Measurements from ENCODE around the gene VPS13D. TPM values are rescaled to one million over a fixed set of nuclear protein-coding genes. Genes with fewer than 3 reads are reported as not detected.
"Not testable (repeated sequence)": the region's sequence is repeated elsewhere in the genome, so short reads cannot be mapped to it uniquely, and the experiment has no call there.

The VPS13D gene
- total RNA-seq, 2 donors from 2014 or later: 48.1 to 65.2 TPM

GRCh38 chr1:12454406-12455391, 224.9 kb downstream of the VPS13D start:
- Histone ChIP-seq H3K36me3 (no peaks in the 10 kb centered on the region), H3K27me3 (no peaks in the 10 kb centered on the region), H3K9me3 (no peaks in the 10 kb centered on the region), H3K27ac (peak overlapping the region; percentile 49 to 61), H3K4me3 (no peak overlapping the region), H3K4me1 (peaks cover 0 to 91% of the 10 kb centered on the region in 2 donors)
- TF ChIP-seq CTCF (IDR thresholded peaks at IDR 0.05): no peak
- no peak for DNase-seq (ENCODE audit: low spot score)

- not testable (repeated sequence) for H3K9me3 ChIP-seq; H3K27ac ChIP-seq; DNase-seq (ENCODE audit: low spot score); H3K36me3 ChIP-seq; H3K4me3 ChIP-seq; H3K27me3 ChIP-seq
- H3K4me1 ChIP-seq: peaks cover 0 to 87% of the 10 kb centered on the region in 2 donors
These were observed 226.3 kb downstream of the VPS13D start for GRCh38 chr1:12456081-12456480.

- H3K27me3 ChIP-seq: no peaks in the 10 kb centered on the region
- peaks cover 0 to 87% of the 10 kb centered on the region in 2 donors for H3K4me1 ChIP-seq
- peak overlapping the region in 1 of 2 donors; percentile 44 for H3K27ac ChIP-seq
- DNase-seq (ENCODE audit: low spot score): no peak
- no peaks in the 10 kb centered on the region for H3K9me3 ChIP-seq
- no peak for TF ChIP-seq CTCF (IDR thresholded peaks at IDR 0.05)
- H3K4me3 ChIP-seq: no peak overlapping the region
- H3K36me3 ChIP-seq: no peaks in the 10 kb centered on the region
These were observed 227.1 kb downstream of the VPS13D start for GRCh38 chr1:12456979-12457378.

- peak overlapping the region; percentile 63 to 65 for H3K27ac ChIP-seq
- H3K36me3 ChIP-seq: no peaks in the 10 kb centered on the region
- H3K27me3 ChIP-seq: no peaks in the 10 kb centered on the region
- TF ChIP-seq CTCF (IDR thresholded peaks at IDR 0.05): no peak
- DNase-seq (ENCODE audit: low spot score): no peak
- H3K4me3 ChIP-seq: no peak overlapping the region
- no peaks in the 10 kb centered on the region for H3K9me3 ChIP-seq
- peaks cover 0 to 87% of the 10 kb centered on the region in 2 donors for H3K4me1 ChIP-seq
These were observed 227.9 kb downstream of the VPS13D start for GRCh38 chr1:12457771-12458170.

GRCh38 chr1:12458571-12458970, 228.7 kb downstream of the VPS13D start:
- Histone ChIP-seq H3K9me3 (no peaks in the 10 kb centered on the region), H3K4me1 (peaks cover 0 to 87% of the 10 kb centered on the region in 2 donors), H3K4me3 (no peak overlapping the region), H3K27me3 (no peaks in the 10 kb centered on the region), H3K27ac (peak overlapping the region; percentile 63 to 65), H3K36me3 (peaks cover 7% of the 10 kb centered on the region)
- no peak for DNase-seq (ENCODE audit: low spot score)
- no peak for TF ChIP-seq CTCF (IDR thresholded peaks at IDR 0.05)

GRCh38 chr1:12460121-12460520, 230.3 kb downstream of the VPS13D start:
- TF ChIP-seq CTCF (IDR thresholded peaks at IDR 0.05): no peak
- peaks cover 8% of the 10 kb centered on the region for H3K36me3 ChIP-seq
- H3K27ac ChIP-seq: peak overlapping the region; percentile 69 to 78
- no peaks in the 10 kb centered on the region for H3K9me3 ChIP-seq
- H3K4me1 ChIP-seq: peaks cover 0 to 87% of the 10 kb centered on the region in 2 donors
- no peak overlapping the region for H3K4me3 ChIP-seq
- no peak for DNase-seq (ENCODE audit: low spot score)
- H3K27me3 ChIP-seq: no peaks in the 10 kb centered on the region

All from right atrium auricular region (tissue), 2 donors.